ENCODE results near the gene PLEKHN1.
"Not testable (repeated sequence)": the region's sequence is repeated elsewhere in the genome, so short reads cannot be mapped to it uniquely, and the experiment has no call there.

Gene PLEKHN1

GRCh38 chr1:992362-992761, 26.1 kb downstream of the PLEKHN1 start:
- no peak for DNase-seq (ENCODE audit: low spot score)

- DNase-seq (ENCODE audit: low spot score): no peak
These were observed 27.2 kb downstream of the PLEKHN1 start for GRCh38 chr1:993379-993995.

GRCh38 chr1:994546-994945, 28.3 kb downstream of the PLEKHN1 start:
- DNase-seq (ENCODE audit: low spot score): not testable (repeated sequence)

GRCh38 chr1:995665-996633, 29.7 kb downstream of the PLEKHN1 start:
- DNase-seq (ENCODE audit: low spot score): peak; percentile 53

- peak; percentile 68 for DNase-seq (ENCODE audit: low spot score)
These were observed 30.8 kb downstream of the PLEKHN1 start for GRCh38 chr1:996851-997712.

- DNase-seq (ENCODE audit: low spot score): no peak
These were observed 31.4 kb downstream of the PLEKHN1 start for GRCh38 chr1:997713-997992.

- DNase-seq (ENCODE audit: low spot score): peak; percentile 82
These were observed 31.9 kb downstream of the PLEKHN1 start for GRCh38 chr1:997993-998744.

GRCh38 chr1:998745-998994, 32.4 kb downstream of the PLEKHN1 start:
- DNase-seq (ENCODE audit: low spot score): no peak

- no peak for DNase-seq (ENCODE audit: low spot score)
These were observed 32.9 kb downstream of the PLEKHN1 start for GRCh38 chr1:998995-999724.

GRCh38 chr1:999725-1000356, 33.6 kb downstream of the PLEKHN1 start, which contains the start of gene HES4:
Gene HES4, minus strand, starts transcription at chr1:1000097. Its CDS starts 124 bp downstream, at chr1:999973.
- peak; percentile 98 for DNase-seq (ENCODE audit: low spot score)

GRCh38 chr1:1000357-1001056, 34.2 kb downstream of the PLEKHN1 start:
- peak; percentile 91 for DNase-seq (ENCODE audit: low spot score)

- peak; percentile 76 for DNase-seq (ENCODE audit: low spot score)
These were observed 34.9 kb downstream of the PLEKHN1 start for GRCh38 chr1:1001057-1001783.

GRCh38 chr1:1003618-1004419, 37.5 kb downstream of the PLEKHN1 start:
- peak; percentile 55 for DNase-seq (ENCODE audit: low spot score)

GRCh38 chr1:1004420-1004779, 38.1 kb downstream of the PLEKHN1 start:
- DNase-seq (ENCODE audit: low spot score): no peak

GRCh38 chr1:1004780-1005697, 38.8 kb downstream of the PLEKHN1 start:
- DNase-seq (ENCODE audit: low spot score): peak; percentile 75

GRCh38 chr1:1005774-1006304, 39.6 kb downstream of the PLEKHN1 start:
- DNase-seq (ENCODE audit: low spot score): no peak
